ENCODE data around the gene ZNF415.
A peak's percentile ranks its signal among the peaks of the same experiment; 100 is the strongest.
"Not testable (repeated sequence)": the region's sequence is repeated elsewhere in the genome, so short reads cannot be mapped to it uniquely, and the experiment has no call there.

ZNF415 gene
- 1.00 to 1.4 reads per million in 2 experiments for total RNA-seq

DNA sequence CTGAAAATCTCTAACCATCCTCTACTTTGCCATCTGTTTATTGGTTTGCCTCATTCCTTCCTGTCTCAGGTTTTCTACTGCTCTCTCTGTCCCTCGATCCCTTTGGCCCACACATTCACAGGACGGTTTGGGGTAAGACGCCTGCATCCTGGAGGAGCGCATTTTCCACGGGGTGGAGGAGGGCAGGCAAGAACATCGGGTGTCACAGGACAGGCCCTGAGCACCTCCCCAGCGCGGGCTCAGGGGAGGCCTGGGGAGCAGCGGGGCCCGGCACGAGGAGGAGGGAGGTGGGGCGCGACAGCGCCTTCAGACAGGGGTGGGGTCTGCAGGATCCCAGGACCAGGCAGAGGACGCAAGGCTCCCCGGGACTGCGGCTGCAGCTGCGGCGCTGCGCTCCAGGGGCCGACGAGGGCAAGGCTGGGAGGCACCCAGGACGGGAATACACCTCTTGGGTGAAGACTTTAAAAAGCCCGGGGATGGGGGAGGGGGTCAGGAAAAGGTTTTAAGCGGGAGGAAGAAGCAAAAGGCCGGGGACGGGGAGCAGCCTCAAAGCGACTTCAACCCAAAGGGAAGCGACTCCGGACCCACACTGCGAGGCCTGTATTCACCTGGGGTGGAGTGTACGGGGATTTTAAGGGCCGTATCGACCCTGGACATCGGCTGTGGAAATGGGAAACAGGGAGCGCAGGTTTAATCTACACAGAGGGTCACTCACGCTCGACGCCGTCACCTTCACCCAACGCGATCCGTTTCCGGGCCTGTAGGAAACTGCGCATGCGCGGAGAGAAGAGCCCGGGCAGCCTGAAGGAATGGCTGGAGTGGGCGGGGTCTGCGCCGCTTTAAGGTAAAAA lies at the start of gene ZNF415:
Gene ZNF415 (minus strand): TSS at position 770 of the 851 bp plus-strand sequence. CDS start 10,234 bp downstream, outside the sequence.
- DNase-seq (ENCODE audit: low read depth), result no peak

DNA sequence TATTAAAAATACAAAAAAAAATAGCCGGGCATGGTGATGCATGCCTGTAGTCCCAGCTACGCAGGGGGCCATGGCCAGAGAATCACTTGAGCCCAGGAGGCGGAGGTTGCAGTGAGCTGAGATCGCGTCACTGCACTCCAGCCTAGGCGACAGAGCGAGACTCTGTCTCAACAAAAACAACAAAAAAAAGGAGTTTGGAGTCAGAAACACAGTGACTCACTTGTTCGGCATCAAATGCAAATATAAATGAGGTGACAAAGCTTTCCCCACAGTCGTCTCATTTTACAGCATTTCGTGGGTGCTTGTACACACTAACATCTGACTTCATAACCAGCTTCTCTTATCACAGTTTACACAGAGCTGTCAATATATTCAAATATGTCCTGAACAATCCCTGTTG lies 49.5 kb upstream of the ZNF415 start:
- no peak for DNase-seq (ENCODE audit: low read depth)

DNA sequence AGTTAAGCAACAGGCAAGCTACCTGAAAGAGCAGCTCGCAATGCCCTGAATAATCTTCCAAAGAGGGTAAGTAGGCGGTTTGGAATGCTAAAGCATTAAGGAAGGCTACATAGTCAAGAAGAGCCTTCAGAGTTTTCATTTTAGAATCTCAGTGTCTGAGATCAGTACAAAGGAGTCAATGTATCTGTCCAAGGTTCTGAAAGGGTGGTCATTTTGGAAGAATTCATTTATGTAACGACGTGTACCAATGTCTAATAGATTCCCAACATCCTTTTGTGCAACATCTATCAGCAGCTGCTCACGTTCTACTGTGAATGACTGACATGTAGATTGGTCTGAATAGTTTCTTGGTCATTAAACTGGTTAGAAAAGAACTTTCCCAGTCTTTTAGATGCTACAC lies 45.3 kb upstream of the ZNF415 start:
- DNase-seq (ENCODE audit: low read depth), result no peak

DNA sequence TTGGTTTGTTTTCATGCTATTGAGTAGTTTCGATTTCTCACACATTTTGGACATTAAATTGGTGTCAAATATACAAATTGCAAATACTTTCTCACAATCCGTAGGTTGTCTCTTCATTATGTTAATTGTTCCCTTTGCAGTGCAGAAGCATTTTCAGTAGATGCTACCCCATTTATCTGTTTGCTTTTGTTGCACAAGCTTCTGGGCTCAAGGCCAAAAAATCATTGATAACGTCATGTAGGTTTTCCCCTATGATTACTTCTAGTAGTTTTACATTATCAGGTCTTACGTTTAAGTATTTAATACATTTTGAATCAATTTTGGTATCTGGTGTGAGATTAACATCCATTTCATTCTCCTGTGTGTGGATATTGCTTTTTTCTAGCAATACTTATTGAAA lies 40.2 kb upstream of the ZNF415 start:
- no peak for DNase-seq (ENCODE audit: low read depth)

DNA sequence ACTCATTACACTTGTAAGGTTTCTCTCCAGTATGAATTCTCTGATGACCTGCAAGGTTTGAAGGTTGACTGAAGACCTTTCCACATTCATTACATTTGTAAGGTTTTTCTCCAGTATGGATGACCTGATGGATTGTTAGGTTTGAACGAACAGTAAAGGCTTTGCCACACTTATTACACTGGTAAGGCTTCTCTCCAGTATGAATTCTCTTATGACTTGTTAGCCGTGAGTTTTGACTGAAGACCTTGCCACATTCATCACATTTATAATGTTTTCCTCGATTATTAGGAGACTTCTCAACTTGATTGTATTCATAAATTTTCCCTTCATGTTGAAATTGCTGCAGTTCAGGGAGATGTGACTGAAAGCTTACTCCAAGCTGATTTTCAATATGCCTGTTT lies 33.0 kb upstream of the ZNF415 start:
- no peak for DNase-seq (ENCODE audit: low read depth)

DNA sequence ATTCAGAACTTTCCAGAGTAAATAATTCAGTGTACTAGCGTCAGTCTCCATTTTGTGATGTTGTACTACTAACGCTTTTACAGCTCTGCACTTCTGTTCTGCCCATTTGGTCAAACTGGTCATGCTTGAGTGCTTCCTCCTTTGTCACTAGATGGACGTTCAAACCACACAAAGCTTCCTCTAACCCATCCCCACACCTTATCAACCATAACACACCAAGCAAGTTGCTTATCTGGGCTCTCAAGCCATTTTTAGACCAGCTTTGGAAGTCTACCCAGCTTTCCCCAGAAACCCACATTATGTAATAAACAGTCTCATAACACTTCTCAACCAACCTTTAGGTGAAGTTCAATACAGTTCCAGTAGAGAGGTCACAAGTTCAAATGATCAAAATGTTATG lies 28.4 kb upstream of the ZNF415 start:
- DNase-seq (ENCODE audit: low read depth), result no peak

DNA sequence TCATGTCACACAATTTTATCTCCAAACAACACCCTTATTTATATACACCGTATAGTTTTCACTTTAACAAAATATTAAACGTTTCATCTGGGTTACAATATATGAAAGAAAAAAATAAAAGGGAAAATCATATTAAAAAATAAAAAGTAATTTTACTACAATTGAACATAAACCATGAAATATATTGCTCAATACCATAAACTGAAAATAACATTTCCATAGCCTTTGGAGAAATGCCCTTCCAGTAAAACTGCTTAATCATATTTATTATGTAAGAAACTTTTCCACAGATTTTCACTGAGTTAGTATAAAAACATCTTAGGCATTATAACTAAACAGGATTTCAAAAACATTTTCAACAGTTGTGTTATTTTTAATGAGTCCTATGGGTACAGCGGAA lies 27.6 kb upstream of the ZNF415 start:
- no peak for DNase-seq (ENCODE audit: low read depth)

DNA sequence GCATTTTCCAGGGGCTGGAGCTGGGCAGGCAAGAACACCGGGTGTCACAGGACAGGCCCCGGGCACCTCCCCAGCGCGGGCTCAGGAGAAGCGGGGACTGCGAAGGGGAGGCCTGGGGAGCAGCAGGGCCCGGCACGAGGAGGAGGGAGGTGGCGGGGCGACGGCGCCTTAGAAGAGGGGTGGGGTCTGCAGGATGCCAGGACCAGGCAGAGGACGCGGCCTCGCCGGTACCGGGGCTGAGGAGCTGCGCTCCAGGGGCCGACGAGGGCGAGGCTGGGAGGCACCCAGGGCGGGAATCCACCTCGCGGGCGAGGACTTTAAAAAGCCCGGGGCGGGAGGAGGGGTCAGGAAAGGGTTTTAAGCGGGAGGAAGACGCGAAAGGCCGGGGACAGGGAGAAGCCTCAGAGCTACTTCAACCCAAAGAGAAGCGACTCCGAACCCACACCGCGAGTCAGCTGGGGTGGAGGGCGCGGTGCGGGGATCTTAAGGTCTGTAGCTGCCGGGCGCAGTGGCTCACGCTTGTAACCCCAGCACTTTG lies 25.5 kb upstream of the ZNF415 start:
- DNase-seq (ENCODE audit: low read depth), result no peak

DNA sequence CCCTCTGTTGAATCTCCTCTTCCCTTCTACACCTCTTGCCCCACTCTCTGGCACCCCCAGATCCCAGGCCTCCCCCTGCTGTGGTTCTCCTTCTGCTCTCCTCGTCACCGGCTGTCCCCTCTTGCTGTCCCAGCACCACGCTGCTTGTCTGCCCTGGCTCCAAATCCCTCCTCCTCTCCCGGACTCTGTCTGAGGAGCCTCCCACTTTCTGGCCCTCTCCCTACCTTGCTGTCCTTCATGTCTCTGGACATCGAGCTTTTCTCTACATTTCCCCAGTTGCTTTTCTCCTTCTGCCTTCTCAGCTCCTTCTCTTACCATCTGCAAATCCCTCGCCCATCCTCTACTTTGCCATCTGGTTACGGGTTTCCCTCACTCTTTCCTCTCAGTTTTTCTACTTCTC lies 24.9 kb upstream of the ZNF415 start:
- DNase-seq (ENCODE audit: low read depth), result no peak

DNA sequence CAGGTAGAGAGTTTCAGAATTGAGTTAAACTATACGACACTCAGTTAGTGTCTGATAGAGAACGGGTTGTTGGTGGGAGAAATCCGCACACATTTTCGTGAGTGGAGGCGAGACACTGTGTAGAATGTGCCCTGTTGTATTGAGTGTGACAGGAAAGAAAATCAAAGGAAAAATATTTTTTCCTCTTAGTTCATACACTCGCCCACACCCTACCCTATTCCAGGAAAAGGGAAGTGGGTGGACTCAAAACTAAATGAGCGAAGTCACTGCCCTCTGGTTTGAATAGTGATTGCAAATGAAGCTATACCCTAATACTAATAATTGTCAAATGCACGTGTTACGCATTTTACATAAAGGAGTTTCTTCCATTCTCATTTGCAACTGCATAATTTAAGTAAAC lies 24.1 kb upstream of the ZNF415 start:
- no peak for DNase-seq (ENCODE audit: low read depth)

DNA sequence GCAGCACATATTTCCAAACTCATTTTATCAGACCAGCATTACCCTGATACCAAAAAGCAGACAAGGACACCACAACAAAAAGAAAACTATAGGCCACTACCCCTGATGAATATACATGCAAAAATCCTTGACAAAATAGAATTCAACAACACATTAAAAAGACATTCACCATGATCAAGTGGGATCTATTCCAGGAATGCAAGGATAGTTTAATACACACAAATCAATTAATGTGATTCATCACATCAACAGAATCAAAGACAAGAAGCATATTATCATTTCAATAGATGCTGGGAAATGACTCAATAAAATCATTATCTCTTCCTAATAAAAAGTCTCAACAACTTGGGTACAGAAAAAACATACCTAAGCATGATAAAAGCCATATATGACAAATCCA lies 14.9 kb upstream of the ZNF415 start:
- no peak for DNase-seq (ENCODE audit: low read depth)

DNA sequence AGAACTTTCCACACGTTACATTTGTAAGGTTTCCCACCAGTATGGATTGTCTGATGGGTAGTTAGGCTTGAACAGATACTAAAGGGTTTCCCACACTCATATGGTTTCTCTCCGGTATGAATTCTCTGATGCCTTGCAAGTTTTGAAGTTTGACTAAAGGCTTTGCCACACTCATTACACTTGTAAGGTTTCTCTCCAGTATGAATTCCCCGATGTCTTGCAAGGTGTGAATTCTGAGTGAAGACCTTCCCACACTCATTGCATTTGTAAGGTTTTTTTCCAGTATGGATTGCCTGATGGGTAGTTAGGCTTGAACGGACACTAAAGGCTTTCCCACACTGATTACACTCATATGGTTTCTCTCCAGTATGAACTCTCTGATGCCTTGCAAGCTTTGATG lies 7.6 kb upstream of the ZNF415 start:
- no peak for DNase-seq (ENCODE audit: low read depth)

DNA sequence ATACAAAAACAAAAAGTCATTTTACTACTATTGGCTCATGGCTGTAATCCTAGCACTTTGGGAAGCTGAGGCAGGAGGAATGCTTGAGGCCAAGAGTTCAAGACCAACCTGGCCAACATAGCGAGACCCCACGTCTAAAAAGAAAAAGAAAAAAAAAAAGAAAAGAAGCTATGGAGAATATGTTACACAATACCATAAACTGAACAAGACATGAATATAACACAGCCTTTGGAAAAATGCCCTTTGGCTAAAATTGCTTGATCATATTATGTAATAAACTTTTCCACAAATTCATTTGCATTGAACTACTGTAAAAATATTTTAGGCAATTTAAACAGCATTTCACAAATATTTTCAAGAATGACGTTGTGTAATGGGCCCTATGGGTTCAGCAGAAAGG lies 3.7 kb upstream of the ZNF415 start:
- no peak for DNase-seq (ENCODE audit: low read depth)

DNA sequence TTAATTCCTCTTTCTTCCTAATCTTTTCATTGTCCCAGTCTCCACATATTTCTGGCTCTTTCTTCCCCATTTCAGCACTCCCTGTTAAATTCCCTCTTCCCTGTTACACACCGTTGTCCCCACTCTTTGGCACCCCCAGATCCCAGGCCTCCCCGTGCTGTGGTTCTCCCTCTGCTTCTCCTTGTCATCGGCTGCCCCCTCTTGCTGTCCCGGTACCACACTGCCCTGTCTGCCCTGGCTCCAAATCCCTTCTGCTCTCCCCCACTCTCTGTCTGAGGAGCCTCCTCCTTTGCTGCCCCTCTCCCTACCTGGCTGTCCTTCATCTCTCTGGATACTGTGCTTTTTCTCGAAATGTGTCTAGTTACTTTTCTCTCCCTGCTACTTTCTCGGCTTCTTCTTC lies 983 bp downstream of the ZNF415 start:
- no peak for DNase-seq (ENCODE audit: low read depth)

DNA sequence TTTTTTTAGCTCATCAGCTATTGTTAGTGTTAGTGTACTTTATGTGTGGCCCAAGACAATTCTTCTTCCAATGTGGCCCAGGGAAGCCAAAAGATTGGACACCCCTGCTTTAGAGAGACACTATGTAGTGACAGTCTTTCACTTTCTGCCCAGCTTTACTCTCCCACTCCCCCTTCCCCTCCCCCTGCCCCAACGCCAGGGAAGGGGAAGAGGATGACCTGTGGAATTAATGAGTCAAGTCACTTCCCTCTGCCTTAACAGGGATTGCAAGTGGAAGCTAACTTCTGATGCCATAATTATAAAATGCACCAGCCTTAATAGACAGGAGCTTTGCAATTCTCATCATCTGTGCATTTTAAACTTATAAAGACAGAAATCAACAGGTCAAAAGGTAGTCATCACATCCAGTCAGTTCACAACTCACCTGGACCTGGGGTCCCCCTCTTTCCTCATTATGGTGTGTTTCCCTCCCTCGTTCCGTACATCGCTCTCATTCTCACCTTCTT lies 1.6 kb downstream of the ZNF415 start:
- DNase-seq (ENCODE audit: low read depth), result no peak

DNA sequence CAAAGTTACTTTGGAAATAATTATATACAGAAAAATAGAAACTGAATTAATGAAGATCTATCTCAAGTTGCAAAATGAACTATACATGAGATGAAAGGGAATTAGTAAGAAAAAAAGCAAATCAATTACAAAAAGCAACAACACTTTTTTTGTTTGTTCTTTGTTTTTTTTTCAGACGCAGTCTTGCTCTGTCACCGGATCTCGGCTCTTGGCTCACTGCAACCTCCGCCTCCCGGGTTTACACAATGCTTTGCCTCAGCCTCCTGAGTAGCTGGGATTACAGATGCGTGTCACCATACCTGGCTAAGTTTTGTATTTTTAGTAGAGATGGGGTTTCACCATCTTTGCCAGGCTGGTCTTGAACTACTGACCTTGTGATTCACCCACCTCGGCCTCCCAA lies 2.2 kb downstream of the ZNF415 start:
- no peak for DNase-seq (ENCODE audit: low read depth)

DNA sequence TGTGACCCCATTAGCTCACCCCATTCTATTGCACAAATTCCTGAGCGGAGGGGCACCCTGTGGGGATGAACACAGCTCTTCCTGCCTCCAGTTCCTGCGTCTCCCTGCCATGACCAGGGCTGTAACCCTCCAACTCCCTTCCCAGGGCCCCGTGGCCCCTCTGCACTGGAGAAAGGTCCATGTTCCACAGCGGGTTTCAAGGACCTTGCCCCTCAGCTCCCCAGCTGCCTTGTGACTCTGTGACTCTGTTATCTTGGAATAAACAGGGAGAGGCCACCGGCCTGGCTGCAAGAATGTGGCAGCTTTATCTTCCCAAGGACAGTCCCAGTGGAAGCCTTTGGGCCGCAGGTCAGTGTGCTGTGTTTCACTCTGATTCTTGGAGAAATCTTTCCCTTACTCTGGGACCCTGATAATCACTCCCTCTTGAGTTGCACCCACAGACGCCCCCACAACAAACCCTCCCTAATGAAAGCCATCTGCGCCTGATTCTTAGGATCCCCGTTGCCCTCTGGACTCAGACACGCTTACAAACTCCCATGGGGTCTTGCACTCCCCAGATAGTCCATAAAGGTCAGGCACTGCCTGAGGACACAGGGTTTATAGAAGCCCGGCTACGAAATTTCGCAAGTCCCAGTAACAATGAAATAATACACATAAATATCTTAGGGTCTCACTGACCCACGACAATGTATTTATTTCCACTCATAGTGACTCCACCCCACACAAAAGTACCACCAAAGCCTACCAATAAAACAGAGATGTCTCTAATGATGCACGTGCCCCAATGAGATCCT lies 5.8 kb downstream of the ZNF415 start:
- not testable (repeated sequence) for DNase-seq (ENCODE audit: low read depth)

DNA sequence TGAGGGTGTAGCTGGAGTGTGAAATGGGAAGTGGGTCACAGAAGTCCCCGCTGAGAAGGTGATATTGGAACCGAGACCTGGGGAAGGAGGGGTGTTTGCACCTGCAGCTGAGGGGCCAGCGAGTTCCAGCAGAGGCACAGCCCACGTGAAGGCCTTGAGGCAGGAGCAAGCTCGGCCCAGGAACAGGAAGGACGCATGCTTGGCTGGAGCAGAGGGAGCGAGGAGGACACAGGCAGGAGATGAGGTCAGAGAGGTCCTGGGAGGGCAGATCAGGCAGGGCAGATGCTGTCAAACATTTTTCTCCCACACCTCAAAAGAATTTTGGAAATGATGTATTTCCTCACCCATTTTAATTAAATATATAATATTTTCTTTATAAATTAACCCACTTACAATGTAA lies 9.3 kb downstream of the ZNF415 start:
- DNase-seq (ENCODE audit: low read depth), result no peak

DNA sequence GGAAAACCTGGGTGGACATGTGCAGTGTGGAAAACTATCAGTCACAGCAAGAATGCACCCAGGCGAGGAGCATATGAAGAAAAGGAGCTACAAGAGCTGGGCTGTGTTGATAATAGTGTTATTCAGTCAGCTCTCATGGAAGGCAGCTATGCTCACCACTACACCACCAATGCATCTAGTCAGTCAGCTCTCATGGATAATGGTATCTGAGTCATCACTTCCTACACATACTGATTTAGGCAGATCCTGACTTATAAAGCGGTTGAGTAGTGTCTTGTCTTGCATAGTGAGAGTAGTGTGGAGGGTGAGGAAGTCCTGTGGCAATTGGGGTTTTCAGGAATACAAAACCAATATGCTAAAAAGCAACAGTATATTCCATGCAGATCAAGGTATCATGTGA lies 20.4 kb downstream of the ZNF415 start:
- DNase-seq (ENCODE audit: low read depth), result no peak

DNA sequence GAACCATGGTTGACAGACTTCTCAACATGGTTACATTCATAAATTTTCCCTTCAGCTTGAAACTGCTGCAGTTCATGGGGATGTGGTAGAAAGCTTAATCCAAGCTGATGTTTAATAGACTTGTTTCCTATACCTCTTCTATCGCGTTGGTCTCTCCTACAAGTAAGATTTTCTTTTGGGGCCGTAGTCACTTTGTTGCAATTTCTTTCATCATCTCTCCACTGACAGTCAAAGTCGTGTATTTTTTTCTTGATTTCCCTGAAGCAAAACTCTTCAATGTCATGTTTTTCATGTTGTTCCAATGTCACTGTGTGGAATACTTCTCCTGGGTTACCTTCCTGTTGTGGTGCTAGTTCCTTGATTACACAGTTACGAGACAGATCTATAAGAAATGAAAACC lies 23.2 kb downstream of the ZNF415 start:
- DNase-seq (ENCODE audit: low read depth), result no peak

DNA sequence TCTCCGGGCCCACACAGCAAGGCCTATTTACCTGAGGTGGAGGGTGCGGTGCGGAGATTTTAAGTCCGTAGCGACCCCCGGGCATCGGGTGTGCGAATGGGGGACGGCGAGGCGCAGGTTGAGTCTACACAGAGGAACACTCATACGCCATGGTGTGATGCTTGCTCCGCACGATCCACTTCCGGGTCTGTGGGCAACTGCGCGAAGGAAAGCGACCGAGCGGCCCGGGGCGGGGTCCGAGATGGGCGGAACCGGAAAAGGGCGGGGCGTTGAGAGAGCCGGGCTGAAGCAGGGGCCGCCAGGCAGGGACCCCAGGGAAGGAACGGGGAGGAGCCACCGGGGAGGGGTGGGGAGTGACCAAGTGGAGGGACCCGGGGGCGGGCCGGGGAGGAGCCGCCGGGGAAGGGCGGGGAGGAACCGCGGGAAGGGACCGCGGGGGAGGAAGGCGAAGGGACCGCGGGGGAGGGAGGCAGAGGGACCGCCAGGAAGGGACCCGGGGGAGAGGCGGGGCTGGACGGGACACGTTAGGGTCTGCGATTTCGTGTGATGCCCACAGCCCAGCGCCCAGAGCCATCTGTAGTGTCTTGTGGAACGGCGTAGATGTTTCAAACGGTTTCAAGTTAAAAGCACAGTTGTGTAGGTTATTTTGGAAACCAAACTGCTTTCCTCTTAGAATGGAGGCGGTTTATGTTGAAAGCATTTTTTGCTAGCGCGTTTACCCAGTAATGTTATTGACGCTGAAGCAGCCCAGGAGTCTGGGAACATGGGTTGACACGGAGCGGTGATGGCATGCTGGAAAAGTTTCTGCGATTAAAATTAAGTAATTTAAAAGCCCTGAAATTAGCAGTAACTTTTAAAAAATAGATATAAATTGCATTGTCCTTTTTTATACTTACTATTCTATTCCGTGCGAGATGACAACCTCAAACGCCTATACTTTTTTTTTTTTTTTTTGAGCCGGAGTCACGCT lies 29.2 kb downstream of the ZNF415 start, which contains the start of gene ZNF160:
Gene ZNF160 (minus strand): TSS at position 189 of the 970 bp plus-strand sequence. CDS start 17,146 bp downstream, outside the sequence.
- peak; percentile 97 for DNase-seq (ENCODE audit: low read depth)
